Endodermal cell (in vitro differentiated cells): ENCODE data around the gene EIF4G3. TPM values are rescaled to one million over a fixed set of nuclear protein-coding genes. Genes with fewer than 3 reads are reported as not detected.

ENCODE experiments used
- DNase-seq: peaks from one replicate; pipeline ENCODE4 v3.0.0-alpha.2; 2017
- H3K27ac ChIP-seq: 2 replicates; pipeline ENCODE4 v1.5.1; 2013; ENCODE audit warnings: mild to moderate bottlenecking, low read depth, low read length, moderate library complexity
- H3K27me3 ChIP-seq: 2 replicates; pipeline ENCODE4 v1.6.1; 2013; ENCODE audit warnings: mild to moderate bottlenecking, low read length, moderate library complexity; ENCODE audit not compliant: insufficient read depth, control insufficient read depth, poor library complexity, severe bottlenecking
- H3K36me3 ChIP-seq: 2 replicates; pipeline ENCODE4 v1.7.0; 2013; ENCODE audit warnings: mild to moderate bottlenecking, low read length, moderate library complexity; ENCODE audit not compliant: control insufficient read depth, insufficient read depth
- H3K4me1 ChIP-seq: one replicate; pipeline ENCODE4 v1.7.0; 2013; ENCODE audit warnings: low read length; ENCODE audit not compliant: control insufficient read depth, insufficient read depth
- H3K4me3 ChIP-seq: 2 replicates; pipeline ENCODE4 v1.5.1; 2013; ENCODE audit warnings: mild to moderate bottlenecking, low read length, moderate library complexity
- H3K9ac ChIP-seq: 2 replicates; pipeline ENCODE4 v1.6.1; 2013; ENCODE audit warnings: mild to moderate bottlenecking, low read length, moderate library complexity; ENCODE audit not compliant: poor library complexity, severe bottlenecking; ENCODE audit errors: extremely low read depth
- H3K9me3 ChIP-seq: 2 replicates; pipeline ENCODE4 v1.6.1; 2013; ENCODE audit warnings: mild to moderate bottlenecking, low read length, moderate library complexity; ENCODE audit not compliant: control insufficient read depth
- H3K27ac Mint-ChIP-seq: 2 replicates; pipeline ENCODE4 v1.8.0; 2020; ENCODE audit warnings: mixed read lengths
- H3K27me3 Mint-ChIP-seq: 2 replicates; pipeline ENCODE4 v1.8.0; 2021; ENCODE audit warnings: mild to moderate bottlenecking, mixed read lengths; ENCODE audit not compliant: insufficient read depth
- H3K36me3 Mint-ChIP-seq: 2 replicates; pipeline ENCODE4 v1.8.0; 2020; ENCODE audit warnings: low read depth, mixed read lengths
- H3K4me1 Mint-ChIP-seq: 2 replicates; pipeline ENCODE4 v1.8.0; 2020; ENCODE audit warnings: mixed read lengths
- H3K4me3 Mint-ChIP-seq: 2 replicates; pipeline ENCODE4 v1.8.0; 2020; ENCODE audit warnings: mild to moderate bottlenecking, moderate library complexity, mixed read lengths
- H3K9me3 Mint-ChIP-seq: 2 replicates; pipeline ENCODE4 v1.8.0; 2020; ENCODE audit warnings: mild to moderate bottlenecking, mixed read lengths
- CTCF ChIP-seq: fragments of 200-600 bp; sonication (generic); conservative IDR thresholded peaks from 2 replicates; pipeline ENCODE4 v1.5.0; 2021; ENCODE audit warnings: antibody characterized with exemption, mild to moderate bottlenecking
- WGBS, 2 experiments: methylation state at CpG; one replicate each; pipeline versions ENCODE4 v1.1.5 to v1.1.7; 2013; ENCODE audit warnings: missing lambda C conversion rate in 2 of 2, mixed read lengths in 1 of 2; ENCODE audit not compliant: insufficient coverage in 1 of 2, insufficient read length in 1 of 2; 5-methylcytosine and 5-hydroxymethylcytosine counted together
- total RNA-seq, 2 donors: library from RNA; stranded (reverse); fragmentation: NEBNext Ultra II Directional in 1 of 2; extraction: Animal tissue kit (Norgen Biotek cat#: 25700) in 1 of 2; gene quantifications; 2 replicates in 1 of 2; 3 replicates in 1 of 2; pipeline ENCODE4 v1.2.1, GENCODE V29; 2021

The EIF4G3 gene
- total RNA-seq, 2 donors from 2014 or later = 101 to 103 TPM

GRCh38 chr1:20896826-20897225 lies 279.9 kb downstream of the EIF4G3 start:
- H3K27me3 ChIP-seq = no peaks in the 10 kb centered on the region
- H3K9me3 ChIP-seq = no peaks in the 10 kb centered on the region
- Mint-ChIP-seq H3K4me1 (no peaks in the 10 kb centered on the region), H3K36me3 (peaks cover 39% of the 10 kb centered on the region), H3K27me3 (no peaks in the 10 kb centered on the region), H3K9me3 (no peaks in the 10 kb centered on the region), H3K27ac (no peak overlapping the region), H3K4me3 (no peak overlapping the region)
- no peak overlapping the region for H3K9ac ChIP-seq
- 100% methylated on average over 1 of the region's 1 CpG; no CpG with 5 or more reads in 1 of the 2 experiments for WGBS, 2 experiments
- peaks cover 61% of the 10 kb centered on the region for H3K36me3 ChIP-seq
- TF ChIP-seq CTCF = no peak
- H3K4me3 ChIP-seq = no peak overlapping the region
- no peak overlapping the region for H3K27ac ChIP-seq
- no peaks in the 10 kb centered on the region for H3K4me1 ChIP-seq
- DNase-seq = no peak

- H3K27me3 Mint-ChIP-seq = no peaks in the 10 kb centered on the region
- no peak for DNase-seq
- 100% methylated on average over 1 of the region's 1 CpG; no CpG with 5 or more reads in 1 of the 2 experiments for WGBS, 2 experiments
- no peak overlapping the region for H3K27ac Mint-ChIP-seq
- Histone ChIP-seq H3K36me3 (peaks cover 48% of the 10 kb centered on the region), H3K4me1 (no peaks in the 10 kb centered on the region), H3K27me3 (no peaks in the 10 kb centered on the region), H3K27ac (no peak overlapping the region), H3K9ac (no peak overlapping the region), H3K9me3 (no peaks in the 10 kb centered on the region), H3K4me3 (no peak overlapping the region)
- no peaks in the 10 kb centered on the region for H3K9me3 Mint-ChIP-seq
- no peak for TF ChIP-seq CTCF
- no peaks in the 10 kb centered on the region for H3K4me1 Mint-ChIP-seq
- H3K4me3 Mint-ChIP-seq = no peak overlapping the region
- H3K36me3 Mint-ChIP-seq = peaks cover 38% of the 10 kb centered on the region
Measured at GRCh38 chr1:20893931-20894330, 282.8 kb downstream of the EIF4G3 start.

- no peak overlapping the region for H3K4me3 Mint-ChIP-seq
Measured at GRCh38 chr1:20891091-20891490, 285.6 kb downstream of the EIF4G3 start.

More at GRCh38 chr1:20891091-20891490, 285.6 kb downstream of the EIF4G3 start:
- Mint-ChIP-seq H3K27me3 (no peaks in the 10 kb centered on the region), H3K4me1 (no peaks in the 10 kb centered on the region), H3K27ac (no peak overlapping the region), H3K9me3 (no peaks in the 10 kb centered on the region), H3K36me3 (peaks cover 38% of the 10 kb centered on the region)
- Histone ChIP-seq H3K4me3 (no peak overlapping the region), H3K27me3 (no peaks in the 10 kb centered on the region), H3K36me3 (peaks cover 47% of the 10 kb centered on the region), H3K9me3 (no peaks in the 10 kb centered on the region), H3K27ac (no peak overlapping the region), H3K4me1 (no peaks in the 10 kb centered on the region), H3K9ac (no peak overlapping the region)
- TF ChIP-seq CTCF = no peak
- DNase-seq = no peak
- no CpG with 5 or more reads among the region's 1 CpG for WGBS, 2 experiments
